Progenitor cell of endocrine pancreas (in vitro differentiated cells): ENCODE measurements around the gene PIM3. TPM values are rescaled to one million over a fixed set of nuclear protein-coding genes. Genes with fewer than 3 reads are reported as not detected.

Experiments used
- DNase-seq: peaks from one replicate; pipeline ENCODE4 v3.0.0; 2021; ENCODE audit warnings: low spot score; ENCODE audit not compliant: unreplicated experiment
- H3K27ac Mint-ChIP-seq: 2 replicates; pipeline ENCODE4 v1.8.0; 2021; ENCODE audit warnings: mild to moderate bottlenecking, moderate library complexity, mixed read lengths
- H3K27me3 Mint-ChIP-seq: 2 replicates; pipeline ENCODE4 v1.8.0; 2021; ENCODE audit warnings: mixed read lengths
- H3K36me3 Mint-ChIP-seq: 2 replicates; pipeline ENCODE4 v1.8.0; 2022; ENCODE audit warnings: mixed read lengths; ENCODE audit not compliant: insufficient read depth
- H3K4me1 Mint-ChIP-seq: 2 replicates; pipeline ENCODE4 v1.8.0; 2021; ENCODE audit warnings: low read depth, mixed read lengths
- H3K4me3 Mint-ChIP-seq: 2 replicates; pipeline ENCODE4 v1.8.0; 2021; ENCODE audit warnings: low read depth, mild to moderate bottlenecking, moderate library complexity, mixed read lengths
- H3K9me3 Mint-ChIP-seq: 2 replicates; pipeline ENCODE4 v1.8.0; 2021; ENCODE audit warnings: low read depth, mixed read lengths
- total RNA-seq: library from RNA; stranded (reverse); gene quantifications from 2 replicates; pipeline ENCODE4 v1.2.1, GENCODE V29; 2021
- TF ChIP-seq, protein P1 (sequence below): fragments of 200-600 bp; sonication (generic); IDR thresholded peaks from one replicate; pipeline ENCODE4 v1.5.0; 2021; ENCODE audit warnings: antibody characterized with exemption, mild to moderate bottlenecking; ENCODE audit not compliant: unreplicated experiment

The PIM3 gene
- total RNA-seq, 1 donor from 2014 or later: 17.4 TPM

DNA sequence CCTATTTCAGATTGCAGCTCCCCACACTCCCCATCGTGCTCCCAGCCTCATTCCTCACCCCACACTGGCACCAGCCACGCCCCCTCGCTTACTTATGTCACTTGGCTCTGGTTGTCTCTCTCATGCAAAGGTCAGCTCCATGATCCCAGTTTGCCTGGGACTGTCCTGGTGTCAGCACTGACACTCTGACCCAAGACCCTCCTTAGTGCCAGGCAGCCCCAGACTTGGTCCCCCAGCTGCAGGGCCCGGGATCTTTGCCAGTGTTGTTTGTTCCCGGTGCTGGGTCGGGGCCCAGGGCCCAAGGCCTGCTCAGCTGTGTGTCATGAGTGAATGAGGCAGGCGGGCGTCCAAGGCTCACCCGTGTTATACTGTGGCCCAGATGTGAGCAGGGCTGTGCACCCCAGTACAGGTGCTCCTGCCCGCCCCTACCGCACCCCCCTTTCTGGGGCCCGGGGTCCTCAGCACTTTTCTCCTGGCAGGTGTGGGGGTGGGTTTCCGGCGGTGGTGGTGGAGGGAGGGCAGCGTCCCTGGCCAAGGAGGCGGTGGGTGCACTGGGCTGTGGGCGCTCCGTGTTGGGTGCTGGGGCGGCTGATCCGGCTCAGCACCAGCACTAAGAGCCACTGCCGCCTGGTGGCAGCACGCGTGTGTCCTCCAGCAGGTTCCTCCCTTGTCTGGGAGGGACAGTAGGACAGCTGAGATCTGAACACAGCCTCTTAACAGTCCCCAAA lies 32.5 kb downstream of the PIM3 start:
- H3K4me1 Mint-ChIP-seq: no peaks in the 10 kb centered on the region
- peaks cover 16% of the 10 kb centered on the region for H3K9me3 Mint-ChIP-seq
- peak; percentile 15 for DNase-seq
- TF ChIP-seq, protein P1, sequence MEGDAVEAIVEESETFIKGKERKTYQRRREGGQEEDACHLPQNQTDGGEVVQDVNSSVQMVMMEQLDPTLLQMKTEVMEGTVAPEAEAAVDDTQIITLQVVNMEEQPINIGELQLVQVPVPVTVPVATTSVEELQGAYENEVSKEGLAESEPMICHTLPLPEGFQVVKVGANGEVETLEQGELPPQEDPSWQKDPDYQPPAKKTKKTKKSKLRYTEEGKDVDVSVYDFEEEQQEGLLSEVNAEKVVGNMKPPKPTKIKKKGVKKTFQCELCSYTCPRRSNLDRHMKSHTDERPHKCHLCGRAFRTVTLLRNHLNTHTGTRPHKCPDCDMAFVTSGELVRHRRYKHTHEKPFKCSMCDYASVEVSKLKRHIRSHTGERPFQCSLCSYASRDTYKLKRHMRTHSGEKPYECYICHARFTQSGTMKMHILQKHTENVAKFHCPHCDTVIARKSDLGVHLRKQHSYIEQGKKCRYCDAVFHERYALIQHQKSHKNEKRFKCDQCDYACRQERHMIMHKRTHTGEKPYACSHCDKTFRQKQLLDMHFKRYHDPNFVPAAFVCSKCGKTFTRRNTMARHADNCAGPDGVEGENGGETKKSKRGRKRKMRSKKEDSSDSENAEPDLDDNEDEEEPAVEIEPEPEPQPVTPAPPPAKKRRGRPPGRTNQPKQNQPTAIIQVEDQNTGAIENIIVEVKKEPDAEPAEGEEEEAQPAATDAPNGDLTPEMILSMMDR: peak; percentile 65
- no peak overlapping the region for H3K4me3 Mint-ChIP-seq
- no peak overlapping the region for H3K27ac Mint-ChIP-seq
- peaks cover 17% of the 10 kb centered on the region for H3K27me3 Mint-ChIP-seq
- H3K36me3 Mint-ChIP-seq: no peaks in the 10 kb centered on the region

DNA sequence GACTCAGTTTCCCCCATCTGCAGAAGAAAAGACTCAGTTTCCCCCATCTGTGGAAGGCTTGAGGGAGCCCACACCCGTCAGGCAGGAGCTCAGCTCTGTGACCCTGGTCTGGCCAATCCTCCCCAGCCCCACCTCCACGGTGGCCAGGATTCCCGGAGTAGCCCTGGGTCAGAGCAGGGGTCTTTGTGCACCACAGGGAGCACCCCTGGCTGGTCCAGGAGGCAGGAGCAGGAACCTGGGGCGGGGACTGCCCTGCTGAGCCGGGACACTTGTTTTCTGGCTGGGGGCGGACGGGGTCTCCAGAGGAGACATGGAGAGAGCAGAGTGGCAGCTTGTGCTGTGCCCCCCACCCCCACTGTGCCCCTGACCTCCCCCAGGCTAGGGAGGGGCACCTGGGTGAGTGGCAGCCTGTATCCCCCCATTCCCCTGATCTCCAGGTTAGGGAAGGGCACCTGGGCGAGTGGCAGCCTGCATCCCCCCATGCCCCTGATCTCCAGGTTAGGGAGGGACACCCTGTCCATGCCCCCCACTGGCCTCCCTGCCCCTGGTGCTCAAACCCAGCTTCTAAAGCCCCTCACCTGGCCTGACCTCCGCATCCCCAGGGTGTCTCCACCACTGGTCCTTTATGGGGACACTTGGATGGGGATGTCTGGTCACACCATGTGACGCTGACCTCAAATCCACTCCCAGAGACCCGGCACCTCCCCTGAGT lies 33.2 kb downstream of the PIM3 start:
- H3K4me3 Mint-ChIP-seq: no peak overlapping the region
- H3K4me1 Mint-ChIP-seq: no peaks in the 10 kb centered on the region
- TF ChIP-seq, protein P1: no peak
- H3K27me3 Mint-ChIP-seq: peaks cover 19% of the 10 kb centered on the region
- peaks cover 12% of the 10 kb centered on the region for H3K9me3 Mint-ChIP-seq
- DNase-seq: no peak
- H3K36me3 Mint-ChIP-seq: no peaks in the 10 kb centered on the region
- no peak overlapping the region for H3K27ac Mint-ChIP-seq

DNA sequence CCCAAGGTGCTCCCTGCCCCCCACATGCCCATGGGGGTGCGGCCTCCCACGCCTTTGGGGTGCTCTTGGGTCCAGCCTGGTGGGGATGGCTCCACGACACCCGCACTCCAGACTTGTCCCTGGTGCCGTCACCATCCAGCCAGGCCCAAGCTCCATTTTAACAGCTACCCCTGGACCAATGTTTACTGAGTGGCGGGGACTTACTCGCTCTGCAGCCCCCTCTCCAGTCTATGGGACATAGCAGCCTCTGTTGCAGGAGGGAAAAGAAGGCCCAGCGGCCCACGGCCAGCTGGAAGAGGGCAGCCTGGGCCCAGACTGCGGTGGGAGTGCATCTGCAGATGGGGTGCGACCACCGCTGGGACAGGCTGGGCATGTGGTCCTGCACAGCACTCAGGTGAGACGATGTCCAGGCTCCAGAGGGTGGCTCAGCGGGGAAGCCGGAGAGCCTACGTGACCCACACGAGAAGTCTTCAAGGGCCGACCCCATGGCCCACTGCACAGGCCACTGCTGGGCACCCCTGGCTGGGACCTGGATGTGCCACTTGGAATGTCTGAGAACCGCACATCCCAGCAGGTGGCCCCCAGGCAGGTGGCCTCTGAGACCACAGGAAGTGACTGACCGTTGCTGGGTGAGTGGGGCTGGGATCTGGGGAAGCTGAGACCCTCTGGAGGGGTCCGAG lies 33.9 kb downstream of the PIM3 start:
- H3K27ac Mint-ChIP-seq: no peak overlapping the region
- H3K4me3 Mint-ChIP-seq: no peak overlapping the region
- H3K27me3 Mint-ChIP-seq: peaks cover 23% of the 10 kb centered on the region
- TF ChIP-seq, protein P1: no peak
- H3K36me3 Mint-ChIP-seq: no peaks in the 10 kb centered on the region
- H3K4me1 Mint-ChIP-seq: no peaks in the 10 kb centered on the region
- DNase-seq: no peak
- peaks cover 10% of the 10 kb centered on the region for H3K9me3 Mint-ChIP-seq

DNA sequence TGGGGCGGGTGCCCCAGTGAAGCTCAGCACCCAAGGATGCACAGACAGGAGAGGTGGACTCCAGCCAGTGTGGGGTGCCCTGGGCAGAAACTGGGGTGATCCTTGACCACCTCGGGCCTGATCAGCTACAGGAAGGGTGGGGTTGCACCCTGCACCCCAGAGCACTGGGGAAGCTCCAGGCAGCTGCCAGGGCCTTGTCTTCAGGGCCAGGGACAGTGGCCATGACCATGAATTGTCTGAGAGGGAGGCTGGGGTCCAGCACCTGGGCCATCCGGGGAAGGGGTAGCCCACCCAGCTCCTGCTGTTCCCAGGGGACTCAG lies 34.4 kb downstream of the PIM3 start:
- Mint-ChIP-seq H3K27ac (no peak overlapping the region), H3K4me1 (no peaks in the 10 kb centered on the region)
- no peak for DNase-seq

More for the DNA sequence above, 34.4 kb downstream of the PIM3 start:
- H3K36me3 Mint-ChIP-seq: no peaks in the 10 kb centered on the region
- no peak overlapping the region for H3K4me3 Mint-ChIP-seq
- TF ChIP-seq, protein P1: no peak
- peaks cover 23% of the 10 kb centered on the region for H3K27me3 Mint-ChIP-seq
- peaks cover 10% of the 10 kb centered on the region for H3K9me3 Mint-ChIP-seq
